ACC112 (cell line): ENCODE results near the gene CHN1.

Source experiments
- H2AFZ ChIP-seq: fragments of 200-600 bp; sonication (generic); one replicate; pipeline ENCODE4 v1.6.0; 2017; ENCODE audit warnings: antibody characterized with exemption, low read length; ENCODE audit not compliant: unreplicated experiment
- H3K27ac ChIP-seq: fragments of 200-600 bp; sonication (generic); 2 replicates; pipeline ENCODE4 v1.5.1; 2014; ENCODE audit warnings: low read depth, mild to moderate bottlenecking, antibody characterized with exemption, low read length, moderate library complexity
- H3K27me3 ChIP-seq: fragments of 200-600 bp; sonication (generic); 2 replicates; pipeline ENCODE4 v1.6.1; 2014; ENCODE audit warnings: mild to moderate bottlenecking, antibody characterized with exemption, low read length, moderate library complexity, mixed read lengths; ENCODE audit not compliant: insufficient read depth
- H3K36me3 ChIP-seq: fragments of 200-600 bp; sonication (generic); 2 replicates; pipeline ENCODE4 v1.6.1; 2016; ENCODE audit warnings: mild to moderate bottlenecking, antibody characterized with exemption, low read length, moderate library complexity, mixed read lengths; ENCODE audit not compliant: insufficient read depth
- H3K4me1 ChIP-seq: fragments of 200-600 bp; sonication (generic); one replicate; pipeline ENCODE4 v1.6.1; 2016; ENCODE audit warnings: low read length, mixed read lengths; ENCODE audit not compliant: insufficient read depth, unreplicated experiment, control insufficient read depth
- H3K4me3 ChIP-seq: fragments of 200-600 bp; sonication (generic); 2 replicates; pipeline ENCODE4 v1.5.1; 2014; ENCODE audit warnings: mild to moderate bottlenecking, low read depth, low read length
- H3K79me2 ChIP-seq: fragments of 200-600 bp; sonication (generic); one replicate; pipeline ENCODE4 v1.6.0; 2016; ENCODE audit warnings: low read length; ENCODE audit not compliant: control insufficient read depth, unreplicated experiment, insufficient read depth

CHN1 gene

DNA sequence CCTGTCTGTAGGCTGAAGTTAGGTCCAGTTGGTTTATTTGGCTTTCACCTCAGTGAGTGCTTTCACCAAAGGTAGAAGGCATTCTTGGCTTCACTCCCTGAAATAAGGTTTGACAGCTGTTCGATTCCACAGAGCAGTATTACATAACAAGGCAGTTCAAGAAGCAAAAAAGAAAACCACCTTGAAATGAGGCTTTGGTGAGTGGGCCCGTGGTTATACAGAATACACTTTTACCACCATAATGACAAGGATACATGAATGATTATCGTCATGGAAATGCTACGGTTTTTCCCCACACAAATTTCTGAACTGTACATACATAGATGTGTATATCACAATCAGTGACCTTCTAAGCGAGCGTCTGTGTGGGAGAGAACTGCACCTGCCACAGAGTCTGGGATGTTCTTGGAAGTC lies 160.9 kb downstream of the CHN1 start:
- no peak overlapping the region for H3K4me3 ChIP-seq
- no peaks in the 10 kb centered on the region for H3K36me3 ChIP-seq
- H3K4me1 ChIP-seq: peaks cover 30% of the 10 kb centered on the region
- peaks cover 26% of the 10 kb centered on the region for H3K79me2 ChIP-seq
- no peak overlapping the region for H2AFZ ChIP-seq
- no peaks in the 10 kb centered on the region for H3K27me3 ChIP-seq
- no peak overlapping the region for H3K27ac ChIP-seq

DNA sequence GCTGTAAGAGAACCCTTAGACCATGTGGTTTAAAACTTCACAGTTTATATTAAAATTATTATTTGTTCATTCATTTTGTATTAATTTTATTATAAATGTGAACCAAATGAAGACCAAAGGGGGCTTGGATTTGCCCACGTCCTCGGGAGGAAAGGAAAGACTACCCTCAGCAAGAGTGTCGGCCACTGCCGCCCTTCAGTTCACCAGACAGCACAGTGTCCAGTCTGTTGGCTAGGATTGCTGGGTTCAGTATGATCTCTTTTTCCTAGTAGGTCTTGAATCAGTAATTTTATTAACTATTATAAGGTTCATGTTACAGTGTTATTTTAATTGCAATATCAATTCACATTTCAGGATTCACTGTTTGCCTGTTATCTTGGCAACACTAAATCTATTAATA lies 162.7 kb downstream of the CHN1 start:
- no peaks in the 10 kb centered on the region for H3K36me3 ChIP-seq
- H2AFZ ChIP-seq: no peak overlapping the region
- H3K27ac ChIP-seq: no peak overlapping the region
- H3K27me3 ChIP-seq: no peaks in the 10 kb centered on the region
- H3K4me1 ChIP-seq: peaks cover 28% of the 10 kb centered on the region
- no peak overlapping the region for H3K4me3 ChIP-seq
- H3K79me2 ChIP-seq: peaks cover 26% of the 10 kb centered on the region

DNA sequence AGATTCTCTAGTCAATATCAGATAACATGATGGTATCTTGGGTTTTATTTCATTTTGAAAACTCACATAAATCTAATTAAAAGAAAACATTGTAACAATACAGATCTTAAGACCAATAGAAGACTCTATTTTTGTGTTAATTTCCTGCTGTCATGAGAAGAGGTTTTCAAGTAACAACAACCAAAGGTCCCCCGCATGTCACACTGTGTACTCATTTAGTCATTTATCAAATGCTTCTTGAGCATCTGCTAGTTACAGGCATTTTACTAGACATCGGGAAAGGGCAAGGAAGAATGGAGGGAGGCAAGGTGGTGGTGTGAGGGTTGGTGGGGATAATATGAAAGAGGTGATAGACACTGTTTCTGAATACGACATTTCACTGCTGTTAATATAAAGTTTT lies 163.2 kb downstream of the CHN1 start:
- Histone ChIP-seq H3K4me3 (no peak overlapping the region), H3K27ac (no peak overlapping the region), H3K4me1 (peaks cover 34% of the 10 kb centered on the region), H3K27me3 (no peaks in the 10 kb centered on the region), H3K36me3 (no peaks in the 10 kb centered on the region), H2AFZ (no peak overlapping the region), H3K79me2 (peaks cover 26% of the 10 kb centered on the region)

DNA sequence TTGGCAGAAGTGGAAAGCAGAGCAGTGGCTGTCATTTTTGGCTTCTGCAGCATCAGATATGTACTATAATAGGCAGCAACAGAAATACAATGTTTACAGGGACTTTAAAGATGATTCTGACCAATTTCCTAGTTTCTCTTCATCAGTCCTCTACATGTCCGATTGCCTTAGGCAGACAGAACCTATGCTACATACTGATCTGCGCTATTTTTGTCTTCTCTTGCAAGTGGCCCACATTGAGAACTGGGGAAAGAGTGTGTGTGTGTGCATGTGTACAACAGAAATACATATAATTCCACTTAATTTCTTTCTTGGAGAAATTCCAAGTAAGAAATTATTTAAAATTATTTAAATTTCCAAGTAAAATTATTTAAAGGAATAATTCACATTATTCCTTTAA lies 163.8 kb downstream of the CHN1 start:
- peaks cover 26% of the 10 kb centered on the region for H3K79me2 ChIP-seq
- H2AFZ ChIP-seq: no peak overlapping the region
- H3K4me1 ChIP-seq: peaks cover 39% of the 10 kb centered on the region
- no peaks in the 10 kb centered on the region for H3K36me3 ChIP-seq
- H3K27me3 ChIP-seq: no peaks in the 10 kb centered on the region
- H3K4me3 ChIP-seq: no peak overlapping the region
- no peak overlapping the region for H3K27ac ChIP-seq

DNA sequence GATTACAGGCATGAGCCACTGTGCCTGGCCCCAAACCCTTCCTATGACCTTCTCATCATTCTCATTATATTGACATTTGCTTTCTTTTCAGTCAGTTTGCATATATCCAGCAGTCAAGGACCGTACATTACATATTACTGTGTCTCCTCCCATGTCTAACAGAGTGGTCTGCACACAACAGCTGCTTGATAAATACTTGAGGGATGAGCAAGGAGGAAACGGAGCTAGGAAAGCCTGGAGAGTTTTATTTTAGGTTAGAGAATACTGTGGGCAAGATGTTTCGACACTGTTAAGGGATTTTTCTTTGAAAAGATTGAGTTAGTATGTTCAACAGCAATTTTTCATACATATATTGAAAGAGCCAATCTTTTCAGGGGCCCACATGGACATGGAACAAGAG lies 164.7 kb downstream of the CHN1 start:
- peaks cover 26% of the 10 kb centered on the region for H3K79me2 ChIP-seq
- H3K4me1 ChIP-seq: peaks cover 47% of the 10 kb centered on the region
- H3K27me3 ChIP-seq: no peaks in the 10 kb centered on the region
- H3K27ac ChIP-seq: no peak overlapping the region
- H3K4me3 ChIP-seq: no peak overlapping the region
- H3K36me3 ChIP-seq: no peaks in the 10 kb centered on the region
- peak overlapping the region; percentile 2 for H2AFZ ChIP-seq

DNA sequence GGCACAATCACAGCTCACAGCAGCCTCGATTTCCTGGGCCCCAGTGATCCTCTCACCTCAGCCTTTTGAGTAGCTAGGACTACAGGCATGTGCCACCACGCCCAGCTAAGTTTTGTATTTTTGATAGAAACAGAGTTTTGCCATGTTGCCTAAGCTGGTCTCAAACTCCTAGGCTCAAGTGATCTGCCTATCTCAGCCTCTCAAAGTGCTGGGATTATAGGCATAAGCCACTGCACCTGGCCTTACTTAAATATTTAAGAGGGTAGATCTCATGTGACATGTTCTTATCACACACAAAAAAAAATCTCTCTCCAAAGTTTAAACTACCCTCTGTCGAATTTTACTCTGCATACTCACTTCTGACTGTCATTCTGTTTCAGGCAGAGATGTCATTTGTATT lies 165.5 kb downstream of the CHN1 start:
- no peak overlapping the region for H3K4me3 ChIP-seq
- H3K27ac ChIP-seq: no peak overlapping the region
- H3K27me3 ChIP-seq: no peaks in the 10 kb centered on the region

DNA sequence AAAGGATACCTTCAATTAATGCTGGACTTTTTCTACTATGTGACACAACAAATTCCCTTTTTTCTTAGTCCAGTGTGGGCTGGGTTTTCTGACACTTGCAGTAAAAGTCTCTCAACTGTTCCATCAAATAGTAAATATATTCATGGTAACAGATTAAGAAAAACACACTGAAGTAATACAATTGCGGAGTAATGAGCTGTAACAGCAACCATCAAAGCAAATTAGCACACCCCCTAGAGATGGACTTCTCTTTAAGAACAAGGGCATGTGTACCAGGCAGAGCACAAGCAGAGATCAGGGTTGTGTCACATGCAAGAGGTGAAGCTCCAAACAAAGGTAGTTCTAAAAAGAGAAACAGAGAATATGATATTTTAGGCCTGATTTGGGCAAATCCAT lies 168.2 kb downstream of the CHN1 start:
- no peak overlapping the region for H2AFZ ChIP-seq
- H3K4me3 ChIP-seq: peak overlapping the region; percentile 34; the same call in 1 of the 2 replicates
- no peaks in the 10 kb centered on the region for H3K27me3 ChIP-seq
- H3K4me1 ChIP-seq: peaks cover 39% of the 10 kb centered on the region
- peak overlapping the region; percentile 88 for H3K27ac ChIP-seq
- peaks cover 6% of the 10 kb centered on the region for H3K79me2 ChIP-seq
- no peaks in the 10 kb centered on the region for H3K36me3 ChIP-seq

More for the DNA sequence above, 165.5 kb downstream of the CHN1 start:
- Histone ChIP-seq H3K36me3 (no peaks in the 10 kb centered on the region), H2AFZ (no peak overlapping the region), H3K4me1 (peaks cover 51% of the 10 kb centered on the region), H3K79me2 (peaks cover 19% of the 10 kb centered on the region)

DNA sequence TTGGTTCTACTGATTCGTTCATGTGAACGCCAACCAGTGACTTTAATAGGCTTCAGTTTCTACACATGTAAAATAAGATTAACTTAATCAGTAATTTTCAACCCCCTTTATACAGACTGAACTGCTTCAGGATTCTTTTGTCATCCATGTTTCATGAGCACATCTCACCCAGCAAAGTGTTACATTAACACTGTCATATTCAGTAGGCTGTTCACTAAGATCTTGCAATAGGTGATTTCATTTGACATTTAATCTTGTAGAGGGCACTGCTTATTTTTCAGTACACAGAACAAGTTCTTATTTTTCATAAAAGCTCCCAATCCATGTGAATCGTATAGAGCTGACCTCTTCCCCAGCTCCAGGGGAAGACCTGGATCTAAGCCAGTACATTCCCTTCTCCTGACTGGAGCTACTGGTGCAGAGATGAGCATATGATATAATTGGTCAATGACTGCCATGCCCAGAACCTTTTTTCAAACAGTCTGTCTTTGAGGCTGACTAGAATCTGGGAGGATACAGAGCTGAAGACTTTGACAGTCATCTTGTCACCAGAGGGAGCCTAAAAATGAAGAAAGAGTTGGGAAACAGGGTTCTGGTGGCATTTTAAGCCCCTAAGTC lies 168.7 kb downstream of the CHN1 start:
- Histone ChIP-seq H3K27me3 (no peaks in the 10 kb centered on the region), H3K79me2 (peaks cover 4% of the 10 kb centered on the region), H2AFZ (no peak overlapping the region), H3K4me3 (peak overlapping the region; percentile 34; the same call in 1 of the 2 replicates), H3K27ac (peak overlapping the region; percentile 88), H3K4me1 (peaks cover 39% of the 10 kb centered on the region), H3K36me3 (no peaks in the 10 kb centered on the region)

DNA sequence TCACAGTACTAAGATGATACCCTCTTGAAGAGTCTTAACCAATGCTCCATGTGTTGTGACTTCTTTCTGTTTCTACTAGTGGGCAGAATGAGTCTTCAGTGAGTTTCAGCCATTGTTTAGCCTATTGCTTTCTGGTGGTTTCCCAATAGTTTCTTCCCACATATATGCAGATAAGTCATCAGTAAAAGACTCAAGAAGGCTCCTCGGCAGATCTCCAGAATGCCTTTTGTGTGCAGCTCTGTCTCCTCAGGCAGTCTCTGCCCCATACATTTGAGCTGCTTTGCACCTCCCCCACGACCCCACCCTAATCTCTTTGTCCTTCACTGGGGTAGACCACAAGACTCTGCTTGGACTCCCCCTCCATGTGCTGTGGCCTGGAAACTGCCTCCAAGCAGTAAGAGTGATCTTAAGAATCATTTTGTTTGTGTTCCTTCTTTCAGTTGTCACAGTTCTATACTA lies 169.4 kb downstream of the CHN1 start:
- peaks cover 34% of the 10 kb centered on the region for H3K4me1 ChIP-seq
- no peaks in the 10 kb centered on the region for H3K36me3 ChIP-seq
- no peaks in the 10 kb centered on the region for H3K27me3 ChIP-seq
- peak overlapping the region; percentile 13; the same call in 1 of the 2 replicates for H3K4me3 ChIP-seq
- H3K27ac ChIP-seq: peak overlapping the region; percentile 88
- H3K79me2 ChIP-seq: no peaks in the 10 kb centered on the region
- H2AFZ ChIP-seq: peak overlapping the region; percentile 5

DNA sequence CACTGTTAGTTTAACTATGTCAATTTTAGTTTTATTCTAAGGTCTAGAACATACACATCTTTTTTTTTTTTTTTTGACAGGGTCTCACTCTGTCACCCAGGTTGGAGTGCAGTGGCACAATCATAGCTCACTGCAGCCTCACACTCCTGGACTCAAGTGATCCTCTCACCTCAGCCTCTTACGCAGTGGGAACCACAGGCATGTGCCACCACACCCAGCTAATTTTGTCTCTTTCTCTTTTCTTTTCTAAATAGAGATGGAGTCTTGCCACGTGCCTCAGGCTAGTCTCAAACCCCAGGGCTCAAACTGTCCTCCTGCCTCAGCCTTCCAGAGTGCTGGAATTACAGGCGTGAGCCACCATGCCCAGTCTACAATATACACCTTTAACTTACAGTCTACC lies 171.4 kb downstream of the CHN1 start:
- Histone ChIP-seq H3K79me2 (peaks cover 3% of the 10 kb centered on the region), H2AFZ (no peak overlapping the region), H3K36me3 (no peaks in the 10 kb centered on the region), H3K4me1 (peaks cover 27% of the 10 kb centered on the region), H3K4me3 (no peak overlapping the region), H3K27me3 (no peaks in the 10 kb centered on the region), H3K27ac (no peak overlapping the region)

DNA sequence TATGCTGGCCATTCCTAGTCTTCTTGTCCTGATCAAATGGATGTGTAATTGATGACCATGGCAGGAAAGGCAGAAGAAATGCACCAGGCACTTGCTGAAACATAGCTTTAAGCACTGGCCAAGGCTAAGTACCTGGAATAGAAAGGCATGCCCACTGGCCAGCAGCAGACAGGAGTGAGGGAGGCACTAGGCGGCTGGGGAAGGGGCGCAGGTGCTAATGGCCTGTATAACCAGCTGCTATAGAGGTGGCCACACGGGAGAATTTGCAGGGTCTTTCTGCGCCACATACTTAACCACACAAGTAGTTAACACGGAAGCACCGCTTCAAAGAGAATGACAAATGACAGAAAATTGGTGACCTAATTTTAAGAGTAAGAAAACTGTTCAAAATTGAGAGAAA lies 174.6 kb downstream of the CHN1 start:
- no peak overlapping the region for H2AFZ ChIP-seq
- peaks cover 3% of the 10 kb centered on the region for H3K79me2 ChIP-seq

More for the DNA sequence above, 174.6 kb downstream of the CHN1 start:
- H3K4me1 ChIP-seq: peaks cover 16% of the 10 kb centered on the region
- no peaks in the 10 kb centered on the region for H3K36me3 ChIP-seq
- H3K4me3 ChIP-seq: no peak overlapping the region
- no peaks in the 10 kb centered on the region for H3K27me3 ChIP-seq
- H3K27ac ChIP-seq: no peak overlapping the region
